Neural cell (in vitro differentiated cells): ENCODE measurements around the gene MLH1. TPM values are rescaled to one million over a fixed set of nuclear protein-coding genes. Genes with fewer than 3 reads are reported as not detected.

ENCODE experiments used
- H2AFZ ChIP-seq: fragments of 200-600, 300-800 bp; sonication (generic), shearing (Covaris generic); 2 replicates; pipeline ENCODE4 v1.6.0; 2014; ENCODE audit warnings: low read depth, mild to moderate bottlenecking, antibody characterized with exemption, low read length, moderate library complexity
- H3F3A ChIP-seq: fragments of 200-600 bp; shearing (Covaris generic); 2 replicates; pipeline ENCODE4 v1.6.1; 2016; ENCODE audit warnings: mild to moderate bottlenecking, moderate library complexity, mixed read lengths, antibody characterized with exemption, low read length; ENCODE audit not compliant: insufficient read depth, poor library complexity, severe bottlenecking
- H3K27ac ChIP-seq: fragments of 200-600, 300-800 bp; sonication (generic), shearing (Covaris generic); 2 replicates; pipeline ENCODE4 v1.5.1; 2014; ENCODE audit warnings: mild to moderate bottlenecking, low read length, moderate library complexity
- H3K27me3 ChIP-seq: fragments of 300-800, 200-600 bp; sonication (generic), shearing (Covaris generic); 2 replicates; pipeline ENCODE4 v1.6.0; 2014; ENCODE audit warnings: mild to moderate bottlenecking, low read depth, low read length, moderate library complexity; ENCODE audit not compliant: insufficient read depth
- H3K36me3 ChIP-seq: fragments of 300-800, 200-600 bp; sonication (generic), shearing (Covaris generic); 2 replicates; pipeline ENCODE4 v1.5.1; 2014; ENCODE audit warnings: mild to moderate bottlenecking, antibody characterized with exemption, low read length, moderate library complexity; ENCODE audit not compliant: insufficient read depth
- H3K4me2 ChIP-seq: fragments of 300-800, 200-600 bp; sonication (generic), shearing (Covaris generic); 2 replicates; pipeline ENCODE4 v1.6.0; 2014; ENCODE audit warnings: mild to moderate bottlenecking, low read length
- H3K4me3 ChIP-seq: fragments of 300-800, 200-600 bp; sonication (generic), shearing (Covaris generic); 2 replicates; pipeline ENCODE4 v1.5.1; 2014; ENCODE audit warnings: mild to moderate bottlenecking, low read length, moderate library complexity
- H3K79me2 ChIP-seq: fragments of 200-600 bp; shearing (Covaris generic); replicated peaks from 2 replicates; pipeline ENCODE4 v1.6.0; 2014; ENCODE audit warnings: mild to moderate bottlenecking, low read length, moderate library complexity; ENCODE audit not compliant: insufficient read depth
- H3K9ac ChIP-seq: fragments of 300-800, 200-600 bp; sonication (generic), shearing (Covaris generic); 2 replicates; pipeline ENCODE4 v1.6.1; 2016; ENCODE audit warnings: mild to moderate bottlenecking, low read length, mixed read lengths
- H3K9me2 ChIP-seq: fragments of 200-600 bp; shearing (Covaris generic); 2 replicates; pipeline ENCODE4 v1.6.1; 2016; ENCODE audit warnings: mild to moderate bottlenecking, low read length, mixed read lengths; ENCODE audit not compliant: insufficient read depth
- H3K9me3 ChIP-seq: fragments of 200-600, 300-800 bp; sonication (generic), shearing (Covaris generic); 2 replicates; pipeline ENCODE4 v1.6.1; 2016; ENCODE audit warnings: mild to moderate bottlenecking, mixed run types, low read length, moderate library complexity, mixed read lengths
- H4K20me1 ChIP-seq: fragments of 200-600 bp; shearing (Covaris generic); 2 replicates; pipeline ENCODE4 v1.6.1; 2016; ENCODE audit warnings: mild to moderate bottlenecking, mixed run types; ENCODE audit not compliant: insufficient read depth
- CTCF ChIP-seq: fragments of 450-650 bp; IDR thresholded peaks from 2 replicates; pipeline ENCODE4 v1.5.1; 2014; ENCODE audit warnings: antibody characterized with exemption, mild to moderate bottlenecking, moderate library complexity; ENCODE audit not compliant: poor library complexity, severe bottlenecking
- EP300 ChIP-seq: fragments of 450-650 bp; conservative IDR thresholded peaks from 2 replicates; pipeline ENCODE4 v1.6.1; 2014; ENCODE audit warnings: antibody characterized with exemption, mild to moderate bottlenecking, moderate library complexity; ENCODE audit not compliant: poor library complexity, severe bottlenecking
- EZH2 ChIP-seq: fragments of 200-600, 300-800 bp; shearing (Covaris generic), sonication (generic); IDR thresholded peaks from 2 replicates; pipeline ENCODE4 v1.6.1; 2014; ENCODE audit warnings: antibody characterized with exemption, low read length, borderline replicate concordance, mild to moderate bottlenecking; ENCODE audit not compliant: insufficient read depth, poor library complexity, severe bottlenecking
- MXI1 ChIP-seq: fragments of 450-650 bp; conservative IDR thresholded peaks from 2 replicates; pipeline ENCODE4 v1.6.1; 2014; ENCODE audit warnings: antibody characterized with exemption, mild to moderate bottlenecking; ENCODE audit not compliant: poor library complexity, severe bottlenecking
- POLR2AphosphoS5 ChIP-seq: IDR thresholded peaks from 2 replicates; pipeline ENCODE4 v1.6.1; 2012
- RAD21 ChIP-seq: fragments of 450-650 bp; conservative IDR thresholded peaks from 2 replicates; pipeline ENCODE4 v1.6.1; 2014; ENCODE audit warnings: antibody characterized with exemption, mild to moderate bottlenecking, moderate library complexity
- REST ChIP-seq: IDR thresholded peaks from 2 replicates; pipeline ENCODE4 v1.6.1; 2012; ENCODE audit warnings: borderline replicate concordance
- SMC3 ChIP-seq: fragments of 450-650 bp; conservative IDR thresholded peaks from 2 replicates; pipeline ENCODE4 v1.6.1; 2014; ENCODE audit warnings: antibody characterized with exemption, mild to moderate bottlenecking, moderate library complexity; ENCODE audit not compliant: poor library complexity
- TAF1 ChIP-seq: IDR thresholded peaks from 2 replicates; pipeline ENCODE4 v1.6.1; 2012; ENCODE audit warnings: low read depth
- polyA plus RNA-seq: library from polyadenylated mRNA; depleted of rRNA; stranded (reverse); fragments of >200 nt; gene quantifications from 2 replicates; pipeline ENCODE4 v1.2.3, GENCODE V29; 2014

MLH1 gene
- polyA plus RNA-seq, 1 donor from 2014 or later, result 73.7 TPM

- H3K79me2 ChIP-seq, result peaks cover 61% of the 10 kb centered on the region
These were observed 452 bp upstream of the MLH1 start, which contains the start of gene EPM2AIP1 for GRCh38 chr3:36992806-36993325. EPM2AIP1 (minus strand) TSS chr3:36993131; CDS start chr3:36993077, 54 bp downstream.

GRCh38 chr3:37014620-37015019, 21.3 kb downstream of the MLH1 start:
- H3K36me3 ChIP-seq, result no peaks in the 10 kb centered on the region
- no peaks in the 10 kb centered on the region for H3K9me3 ChIP-seq
- no peak for TF ChIP-seq TAF1
- no peak for TF ChIP-seq REST
- TF ChIP-seq POLR2AphosphoS5, result no peak

More at GRCh38 chr3:36992806-36993325, 452 bp upstream of the MLH1 start, which contains the start of gene EPM2AIP1:
- Histone ChIP-seq H3K4me3 (peak within 1 kb of the TSS; percentile 82), H3K27me3 (no peaks in the 10 kb centered on the region), H3K4me2 (peak within 1 kb of the TSS; percentile 94), H3K36me3 (peaks cover 8% of the 10 kb centered on the region), H2AFZ (peak within 1 kb of the TSS; percentile 99), H3K9ac (peak within 1 kb of the TSS; percentile 94), H3K27ac (peak within 1 kb of the TSS; percentile 96), H3K9me3 (no peaks in the 10 kb centered on the region), H3K9me2 (no peaks in the 10 kb centered on the region), H3F3A (no peaks in the 10 kb centered on the region), H4K20me1 (no peaks in the 10 kb centered on the region)
- peak; percentile 69 for TF ChIP-seq SMC3
- TF ChIP-seq RAD21, result peak; percentile 64
- TF ChIP-seq EP300, result peak; percentile 51
- peak; percentile 95 for TF ChIP-seq REST
- no peak for TF ChIP-seq EZH2
- TF ChIP-seq MXI1, result no peak
- TF ChIP-seq CTCF, result peak; percentile 68
- peak; percentile 91 for TF ChIP-seq TAF1
- TF ChIP-seq POLR2AphosphoS5, result peak; percentile 97

More at GRCh38 chr3:37014620-37015019, 21.3 kb downstream of the MLH1 start:
- Histone ChIP-seq H3F3A (no peaks in the 10 kb centered on the region), H3K9me2 (no peaks in the 10 kb centered on the region), H3K79me2 (no peaks in the 10 kb centered on the region), H4K20me1 (no peaks in the 10 kb centered on the region), H3K27ac (no peak overlapping the region), H3K9ac (no peak overlapping the region), H3K27me3 (no peaks in the 10 kb centered on the region), H2AFZ (no peak overlapping the region), H3K4me3 (no peak overlapping the region), H3K4me2 (no peak overlapping the region)
